HL-60 (cell line): Measurements from ENCODE around the gene FYN.

Experiments
- DNase-seq, 2 experiments: peaks; one replicate each; pipeline ENCODE4 v3.0.0-alpha.2; 2010 to 2020; ENCODE audit warnings: low read depth in 1 of 2, low spot score in 1 of 2
- H3K27ac ChIP-seq: fragments of 250-450 bp; sonication (Bioruptor Pico); replicated peaks from 2 replicates; pipeline ENCODE4 v1.5.1; 2020; ENCODE audit warnings: mild to moderate bottlenecking, moderate library complexity
- H3K27me3 ChIP-seq: fragments of 250-450 bp; sonication (Bioruptor Pico); 2 replicates; pipeline ENCODE4 v1.5.1; 2021; ENCODE audit warnings: mild to moderate bottlenecking, moderate library complexity; ENCODE audit not compliant: insufficient read depth, poor library complexity, severe bottlenecking
- H3K4me3 ChIP-seq: replicated peaks from 2 replicates; pipeline ENCODE4 v1.5.1; 2011; ENCODE audit warnings: mild to moderate bottlenecking, control low read depth, low read length; ENCODE audit not compliant: insufficient read depth
- CTCF ChIP-seq: IDR thresholded peaks from one replicate; pipeline ENCODE4 v1.5.1; 2011; ENCODE audit warnings: low read length, control low read depth, inconsistent platforms; ENCODE audit not compliant: insufficient read depth
- GABPA ChIP-seq: IDR thresholded peaks from 2 replicates; pipeline ENCODE4 v1.6.1; 2012; ENCODE audit warnings: low read depth
- POLR2AphosphoS5 ChIP-seq: IDR thresholded peaks from 2 replicates; pipeline ENCODE4 v1.6.1; 2012; ENCODE audit warnings: low read depth
- REST ChIP-seq: IDR thresholded peaks from 2 replicates; pipeline ENCODE4 v1.6.1; 2012; ENCODE audit warnings: low read depth; ENCODE audit not compliant: insufficient replicate concordance
- SPI1 ChIP-seq: IDR thresholded peaks from 2 replicates; pipeline ENCODE4 v1.6.1; 2012; ENCODE audit warnings: low read depth, mild to moderate bottlenecking, borderline replicate concordance

Gene FYN

GRCh38 chr6:111747829-111748228 lies 125.4 kb downstream of the FYN start:
- DNase-seq = no peak
- Histone ChIP-seq H3K4me3 (no peak overlapping the region), H3K27ac (no peak overlapping the region), H3K27me3 (peaks cover 4% of the 10 kb centered on the region)
- no peak for TF ChIP-seq GABPA
- no peak for TF ChIP-seq REST
- no peak for TF ChIP-seq CTCF
- TF ChIP-seq POLR2AphosphoS5 = no peak
- no peak for TF ChIP-seq SPI1

GRCh38 chr6:111747396-111747795 lies 125.9 kb downstream of the FYN start:
- peaks cover 4% of the 10 kb centered on the region for H3K27me3 ChIP-seq
- H3K4me3 ChIP-seq = no peak overlapping the region
- TF ChIP-seq SPI1 (no peak), POLR2AphosphoS5 (no peak), CTCF (no peak), GABPA (no peak), REST (no peak)
- no peak for DNase-seq
- H3K27ac ChIP-seq = no peak overlapping the region

- Histone ChIP-seq H3K4me3 (no peak overlapping the region), H3K27me3 (peaks cover 4% of the 10 kb centered on the region), H3K27ac (no peak overlapping the region)
- TF ChIP-seq POLR2AphosphoS5 (no peak), SPI1 (no peak), CTCF (no peak), REST (no peak), GABPA (no peak)
- no peak for DNase-seq
These were observed 126.3 kb downstream of the FYN start for GRCh38 chr6:111746983-111747382.
